AG04450 (cell line): ENCODE data around the gene SPRED2. TPM values are rescaled to one million over a fixed set of nuclear protein-coding genes. Genes with fewer than 3 reads are reported as not detected.

Source experiments
- CTCF ChIA-PET: fragments of 300-600, 350-600 bp; formaldehyde crosslinking; extraction: SDS; loops from one replicate; lab custom pipeline; 2022; ENCODE audit warnings: antibody characterized with exemption, inconsistent platforms; lab: Charles Lee
- POLR2A ChIA-PET: fragments of 350-600 bp; formaldehyde crosslinking; extraction: SDS; loops from one replicate; lab custom pipeline; 2021; ENCODE audit warnings: antibody characterized with exemption, inconsistent platforms; lab: Yijun Ruan, JAX
- DNase-seq: peaks from one replicate; pipeline ENCODE4 v3.0.0-alpha.2; 2011; ENCODE audit warnings: low read depth, low spot score
- H3K27ac ChIP-seq: one replicate; pipeline ENCODE4 v1.5.1; 2012; ENCODE audit warnings: low read depth, low read length, control low read depth
- H3K27me3 ChIP-seq: one replicate; pipeline ENCODE4 v1.6.0; 2012; ENCODE audit warnings: low read length; ENCODE audit not compliant: control insufficient read depth, insufficient read depth
- H3K4me3 ChIP-seq: 2 replicates; pipeline ENCODE4 v1.5.1; 2011; ENCODE audit warnings: mild to moderate bottlenecking, low read depth, low read length, control low read depth
- H3K9me3 ChIP-seq: 2 replicates; pipeline ENCODE4 v1.5.1; 2012; ENCODE audit warnings: low read length; ENCODE audit not compliant: control insufficient read depth, insufficient read depth
- CTCF ChIP-seq: IDR thresholded peaks from 2 replicates; pipeline ENCODE4 v1.5.1; 2011; ENCODE audit warnings: low read depth, low read length, control low read depth, inconsistent platforms
- polyA plus RNA-seq: library from polyadenylated mRNA; depleted of rRNA; stranded (reverse); fragments of >200 nt; gene quantifications from 2 replicates; pipeline ENCODE4 v1.2.3, GENCODE V29; 2011

Gene SPRED2
- polyA plus RNA-seq, 1 experiment, result 18.6 TPM

DNA sequence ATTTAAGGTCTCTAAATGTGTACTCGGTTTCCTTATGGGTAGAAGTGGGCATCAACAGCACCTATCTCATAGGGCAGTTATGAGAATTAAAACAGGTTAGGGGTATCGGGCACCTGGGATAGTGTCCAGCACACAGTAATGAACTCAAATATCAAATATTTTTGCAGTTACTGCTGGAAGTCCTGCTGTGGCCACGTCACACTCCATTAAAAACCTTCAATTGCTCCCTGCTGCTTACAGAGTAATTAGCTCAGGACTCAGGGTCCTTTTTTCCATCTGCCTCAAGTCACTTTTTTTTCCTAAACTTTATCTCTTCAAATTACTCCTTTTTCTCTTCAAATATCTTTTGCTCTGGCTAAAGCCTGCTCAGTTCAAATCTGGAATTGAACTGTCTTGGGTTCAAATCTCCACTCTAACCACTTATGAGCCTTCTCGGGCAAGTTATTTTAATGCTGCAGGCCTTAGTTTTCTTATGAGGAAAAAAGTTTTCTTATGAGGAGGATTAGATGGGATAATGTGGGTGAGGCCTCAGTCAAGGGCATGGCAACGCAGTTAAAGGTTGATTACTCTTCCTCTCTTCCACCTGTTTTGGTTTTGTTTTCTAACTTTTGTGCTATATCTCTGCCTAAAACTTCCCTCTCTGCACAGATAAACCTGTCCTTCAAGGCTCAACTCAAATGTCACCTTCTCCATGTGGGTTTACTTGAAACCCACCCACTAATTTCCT is 36.6 kb downstream of the SPRED2 start:
- peak overlapping the region; percentile 22 for H3K27ac ChIP-seq
- no peaks in the 10 kb centered on the region for H3K9me3 ChIP-seq
- DNase-seq, result no peak
- POLR2A ChIA-PET, result no interaction called here
- no peak for TF ChIP-seq CTCF
- CTCF ChIA-PET, result no interaction called here
- no peak overlapping the region for H3K4me3 ChIP-seq
- H3K27me3 ChIP-seq, result no peaks in the 10 kb centered on the region

DNA sequence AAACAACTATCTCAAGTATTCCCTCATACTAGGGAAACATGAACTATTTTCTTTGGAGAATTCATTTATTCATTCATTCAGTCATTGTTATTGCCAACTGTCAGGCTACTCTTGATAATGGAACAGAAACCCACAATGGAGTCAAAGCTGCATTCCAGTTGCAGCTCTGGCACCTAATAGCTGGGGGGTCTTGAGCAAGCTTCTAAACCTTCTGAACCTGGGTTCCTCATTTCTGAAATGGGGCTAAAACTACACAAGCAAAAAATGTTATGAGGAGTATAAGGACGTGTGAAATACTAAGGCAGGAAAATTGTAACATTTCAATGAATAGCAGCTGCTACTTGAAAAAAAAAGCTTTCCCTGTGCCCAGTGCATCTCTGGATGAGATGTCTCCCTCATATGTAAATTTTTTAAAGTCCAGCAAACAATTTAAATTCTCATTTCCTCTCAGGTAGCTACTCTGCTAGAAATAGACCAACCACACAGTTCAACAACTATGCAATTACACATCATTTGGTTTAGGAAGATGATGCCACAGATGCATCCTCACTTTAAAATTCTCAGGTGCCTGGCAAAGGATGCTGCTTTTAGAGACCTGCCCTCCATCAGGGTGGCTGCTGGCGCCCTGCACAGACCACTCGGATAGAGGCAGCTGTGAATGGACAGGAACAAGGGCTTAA is 38.5 kb downstream of the SPRED2 start:
- no peak for DNase-seq
- TF ChIP-seq CTCF, result no peak
- H3K9me3 ChIP-seq, result no peaks in the 10 kb centered on the region
- ChIA-PET POLR2A (no interaction called here), CTCF (no interaction called here)
- H3K27me3 ChIP-seq, result no peaks in the 10 kb centered on the region
- H3K4me3 ChIP-seq, result no peak overlapping the region
- no peak overlapping the region for H3K27ac ChIP-seq

GRCh38 chr2:65393046-65393445 is 39.4 kb downstream of the SPRED2 start:
- Histone ChIP-seq H3K9me3 (no peaks in the 10 kb centered on the region), H3K27ac (no peak overlapping the region), H3K4me3 (no peak overlapping the region), H3K27me3 (no peaks in the 10 kb centered on the region)
- DNase-seq, result no peak
- CTCF ChIA-PET, result interaction anchor here (1.1 kb wide), 1 partner anchor 10 kb away, joined by 3 read pairs; no protein-coding TSS in a partner anchor
- POLR2A ChIA-PET, result no interaction called here
- TF ChIP-seq CTCF, result no peak

DNA sequence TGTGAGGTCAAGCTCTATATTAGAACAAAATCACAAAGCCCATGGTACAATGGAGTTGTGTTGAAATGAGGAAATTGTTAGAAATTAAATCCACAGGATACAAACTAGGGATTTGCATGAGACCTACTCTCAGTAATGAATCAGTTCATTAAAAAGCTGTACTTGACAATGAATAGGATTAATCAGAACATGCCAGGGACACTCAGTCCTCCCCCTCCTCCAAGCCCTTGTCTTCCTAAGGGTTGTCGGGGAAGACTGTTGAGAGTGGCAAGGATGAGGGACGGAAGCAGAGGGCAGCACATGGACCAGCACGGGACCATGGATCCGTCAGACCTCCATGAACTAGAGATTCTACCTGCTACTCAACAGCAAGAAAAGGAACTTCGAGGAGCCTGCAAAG is 39.8 kb downstream of the SPRED2 start:
- Histone ChIP-seq H3K4me3 (no peak overlapping the region), H3K27me3 (no peaks in the 10 kb centered on the region), H3K27ac (no peak overlapping the region), H3K9me3 (no peaks in the 10 kb centered on the region)
- TF ChIP-seq CTCF, result no peak
- DNase-seq, result no peak
- POLR2A ChIA-PET, result no interaction called here
- CTCF ChIA-PET, result interaction anchor here (1.1 kb wide), 1 partner anchor 9 kb away, joined by 3 read pairs; no protein-coding TSS in a partner anchor

GRCh38 chr2:65390134-65390533 is 42.3 kb downstream of the SPRED2 start:
- no peaks in the 10 kb centered on the region for H3K9me3 ChIP-seq
- H3K4me3 ChIP-seq, result no peak overlapping the region
- DNase-seq, result no peak
- no peaks in the 10 kb centered on the region for H3K27me3 ChIP-seq
- ChIA-PET CTCF (no interaction called here), POLR2A (no interaction called here)
- no peak overlapping the region for H3K27ac ChIP-seq
- no peak for TF ChIP-seq CTCF
